HCT116 (cell line): Measurements from ENCODE around the gene USP28. TPM values are rescaled to one million over a fixed set of nuclear protein-coding genes. Genes with fewer than 3 reads are reported as not detected.
"Not testable (repeated sequence)": the region's sequence is repeated elsewhere in the genome, so short reads cannot be mapped to it uniquely, and the experiment has no call there.

Experiments used
- ATAC-seq: fragments of 200-7000 bp; cut with Tn5 transposase; 2 replicates; pipeline ENCODE4 v1.9.1; 2020; ENCODE audit warnings: mild to moderate bottlenecking, moderate library complexity
- BruUV-seq: library from RNA; stranded (reverse); fragments of 400-500 nt; replicated peaks from 2 replicates; lab custom pipeline; 2021; lab: Mats Ljungman, UMichigan
- CTCF ChIA-PET: fragments of 300-600 bp; sonication (Branson Sonifier 250); formaldehyde crosslinking; loops from one replicate; lab custom pipeline; 2021; ENCODE audit warnings: antibody characterized with exemption; lab: Charles Lee
- POLR2A ChIA-PET: fragments of 300-600, 350-600 bp; sonication (Branson Sonifier 250); formaldehyde crosslinking; loops from one replicate; lab custom pipeline; 2021; ENCODE audit warnings: antibody characterized with exemption; lab: Charles Lee
- RAD21 ChIA-PET, 2 experiments: fragments of 300-600 bp; sonication (Branson Sonifier 250); formaldehyde crosslinking; loops; one replicate each; lab custom pipeline; 2023; ENCODE audit warnings: low total read pairs in 2 of 2; ENCODE audit not compliant: uncharacterized antibody in 2 of 2, unreplicated experiment in 2 of 2, low non-redundant PET in 1 of 2; lab: Charles Lee
- DNase-seq: peaks from one replicate; pipeline ENCODE4 v3.0.0-alpha.2; 2010; ENCODE audit warnings: low read depth, low spot score
- H2AFZ ChIP-seq: fragments of 200-600 bp; shearing (Covaris generic), sonication (generic); 2 replicates; pipeline ENCODE4 v1.6.1; 2017; ENCODE audit warnings: low read depth, mixed run types, mixed read lengths, antibody characterized with exemption, low read length; ENCODE audit not compliant: poor library complexity, severe bottlenecking
- H3K27ac ChIP-seq: 2 replicates; pipeline ENCODE4 v1.5.1; 2012; ENCODE audit warnings: low read depth, low read length
- H3K27me3 ChIP-seq: fragments of 200-600 bp; sonication (generic); 2 replicates; pipeline ENCODE4 v1.6.1; 2016; ENCODE audit warnings: mixed run types, low read length, mixed read lengths; ENCODE audit not compliant: insufficient read depth
- H3K36me3 ChIP-seq, 2 experiments: fragments of 200-500 bp in 1 of 2; fragments of 200-600 bp in 1 of 2; sonication (Bioruptor generic) in 1 of 2; sonication (generic) in 1 of 2; 2 replicates each; pipeline versions ENCODE4 v1.5.1 to v1.6.1; 2014 to 2016; ENCODE audit warnings: low read length in 2 of 2, inconsistent platforms in 1 of 2, mixed read lengths in 1 of 2, mixed run types in 1 of 2; ENCODE audit not compliant: insufficient read depth in 2 of 2, control insufficient read depth in 1 of 2
- H3K4me1 ChIP-seq, 2 experiments: fragments of 200-600 bp in 1 of 2; sonication (generic) in 1 of 2; 2 replicates each; pipeline versions ENCODE4 v1.5.1 to v1.6.1; 2012 to 2017; ENCODE audit warnings: low read length in 2 of 2, inconsistent platforms in 1 of 2, mild to moderate bottlenecking in 1 of 2, mixed read lengths in 1 of 2, mixed run types in 1 of 2, moderate library complexity in 1 of 2; ENCODE audit not compliant: insufficient read depth in 2 of 2, control insufficient read depth in 1 of 2
- H3K4me2 ChIP-seq: fragments of 200-600 bp; sonication (generic); 2 replicates; pipeline ENCODE4 v1.6.1; 2017; ENCODE audit warnings: mixed run types, low read length, mixed read lengths
- H3K4me3 ChIP-seq, 2 experiments: fragments of 200-600 bp in 1 of 2; sonication (generic) in 1 of 2; replicated peaks in 1 of 2; 2 replicates each; pipeline ENCODE4 v1.5.1; 2011 to 2016; ENCODE audit warnings: low read length in 2 of 2, control low read depth in 1 of 2, low read depth in 1 of 2, mild to moderate bottlenecking in 1 of 2, mixed read lengths in 1 of 2, mixed run types in 1 of 2
- H3K79me2 ChIP-seq: fragments of 200-600 bp; sonication (generic); 2 replicates; pipeline ENCODE4 v1.6.1; 2017; ENCODE audit warnings: mild to moderate bottlenecking, mixed run types, low read length, moderate library complexity, mixed read lengths; ENCODE audit not compliant: insufficient read depth
- H3K9ac ChIP-seq: fragments of 200-600 bp; sonication (generic); 2 replicates; pipeline ENCODE4 v1.6.1; 2016; ENCODE audit warnings: low read length, mixed read lengths
- H3K9me2 ChIP-seq: fragments of 200-600 bp; sonication (generic), shearing (Covaris generic); 2 replicates; pipeline ENCODE4 v1.6.1; 2017; ENCODE audit warnings: mixed run types, mild to moderate bottlenecking, moderate library complexity; ENCODE audit not compliant: insufficient read depth
- H3K9me3 ChIP-seq, 2 experiments: fragments of 200-500 bp in 1 of 2; fragments of 200-600 bp in 1 of 2; sonication (Bioruptor generic) in 1 of 2; sonication (generic) in 1 of 2; 2 replicates each; pipeline ENCODE4 v1.6.1; 2014 to 2017; ENCODE audit warnings: low read length in 2 of 2, mixed read lengths in 2 of 2, inconsistent platforms in 1 of 2, low read depth in 1 of 2, mild to moderate bottlenecking in 1 of 2, mixed run types in 1 of 2, moderate library complexity in 1 of 2; ENCODE audit not compliant: control insufficient read depth in 1 of 2, insufficient read depth in 1 of 2
- H4K20me1 ChIP-seq: fragments of 200-600 bp; sonication (generic), shearing (Covaris generic); 2 replicates; pipeline ENCODE4 v1.6.1; 2017; ENCODE audit warnings: mixed run types, mild to moderate bottlenecking, moderate library complexity; ENCODE audit not compliant: insufficient read depth
- CBX3 ChIP-seq: IDR thresholded peaks from 2 replicates; pipeline ENCODE4 v1.6.1; 2012; ENCODE audit warnings: low read depth
- CEBPB ChIP-seq: IDR thresholded peaks from 2 replicates; pipeline ENCODE4 v1.6.1; 2012; ENCODE audit warnings: low read depth
- MAX ChIP-seq: IDR thresholded peaks from 2 replicates; pipeline ENCODE4 v1.6.1; 2012
- POLR2A ChIP-seq: IDR thresholded peaks from 2 replicates; pipeline ENCODE4 v1.7.0; 2011; ENCODE audit warnings: borderline replicate concordance; ENCODE audit not compliant: insufficient read depth, insufficient read length; ENCODE audit errors: extremely low read depth
- RAD21 ChIP-seq: IDR thresholded peaks from 2 replicates; pipeline ENCODE4 v1.6.1; 2012; ENCODE audit warnings: low read depth, mild to moderate bottlenecking
- SIN3A ChIP-seq: IDR thresholded peaks from 2 replicates; pipeline ENCODE4 v1.6.1; 2012; ENCODE audit warnings: low read depth
- SRF ChIP-seq: IDR thresholded peaks from 2 replicates; pipeline ENCODE4 v1.6.1; 2012; ENCODE audit warnings: low read depth
- intact Hi-C: fragments of 100-400 bp; cut with micrococcal nuclease; formaldehyde crosslinking; loops from 2 replicates; pipeline ENCODE4 v1.10.0; 2022
- total RNA-seq: library from RNA; stranded (reverse); gene quantifications from one replicate; pipeline ENCODE4 v1.2.1, GENCODE V29; 2021; ENCODE audit not compliant: unreplicated experiment
- TF ChIP-seq, protein P1 (sequence below), 3 experiments: fragments of 200-600 bp in 1 of 3; sonication (generic) in 1 of 3; IDR thresholded peaks in 2 of 3; conservative IDR thresholded peaks in 1 of 3; 2 replicates each; pipeline ENCODE4 v1.5.1; 2012 to 2017; ENCODE audit warnings: low read depth in 2 of 3, low read length in 2 of 3, antibody characterized with exemption in 1 of 3, borderline replicate concordance in 1 of 3, control low read depth in 1 of 3, mild to moderate bottlenecking in 1 of 3, mixed read lengths in 1 of 3, mixed run types in 1 of 3, moderate library complexity in 1 of 3; ENCODE audit not compliant: insufficient read depth in 1 of 3

USP28 gene
- total RNA-seq, 1 experiment from 2014 or later, result 23.5 TPM

DNA sequence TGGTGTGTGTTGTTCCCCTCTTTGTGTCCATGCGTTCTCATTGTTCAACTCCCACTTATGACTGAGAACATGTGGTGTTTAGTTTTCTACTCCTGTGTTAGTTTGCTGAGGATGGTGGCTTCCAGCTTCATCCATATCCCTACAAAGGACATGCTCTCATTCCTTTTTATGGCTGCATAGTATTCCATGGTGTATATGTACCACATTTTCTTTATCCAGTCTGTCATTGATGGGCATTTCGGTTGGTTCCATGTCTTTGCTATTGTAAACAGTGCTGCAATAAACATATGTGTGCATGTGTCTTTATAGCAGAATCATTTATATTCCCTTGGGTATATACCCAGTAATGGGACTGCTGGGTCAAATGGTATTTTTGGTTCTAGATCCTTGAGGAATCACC, 112.3 kb downstream of the USP28 start:
- H3K27me3 ChIP-seq, H2AFZ ChIP-seq, POLR2A ChIA-PET, H3K9me3 ChIP-seq, H3K9me2 ChIP-seq, intact Hi-C loops, DNase-seq, RAD21 ChIA-PET, H4K20me1 ChIP-seq, H3K9ac ChIP-seq, H3K4me1 ChIP-seq, BruUV-seq, H3K4me2 ChIP-seq, ATAC-seq, H3K27ac ChIP-seq, H3K4me3 ChIP-seq: not testable (repeated sequence)
- CTCF ChIA-PET, result interaction anchor here (1.1 to 1.6 kb wide), 2 partner anchors 10 kb away, joined by 3 to 5 read pairs; partner anchors contain the start of gene ZW10
- Histone ChIP-seq H3K36me3 (peaks cover 3 to 25% of the 10 kb centered on the region in 2 experiments), H3K79me2 (peaks cover 29% of the 10 kb centered on the region)

GRCh38 chr11:113760241-113760640, 115.1 kb downstream of the USP28 start:
- DNase-seq, result no peak
- no peak overlapping the region for H3K4me3 ChIP-seq
- H3K79me2 ChIP-seq, result peaks cover 14% of the 10 kb centered on the region
- POLR2A ChIA-PET, result no interaction called here
- H3K4me1 ChIP-seq, result no peaks in the 10 kb centered on the region
- no peak overlapping the region for H3K9ac ChIP-seq
- no peak overlapping the region for H3K27ac ChIP-seq
- intact Hi-C loops, result no loop called here
- H3K27me3 ChIP-seq, result no peaks in the 10 kb centered on the region
- peaks cover 18 to 32% of the 10 kb centered on the region in 2 experiments for H3K36me3 ChIP-seq
- no peak overlapping the region for H3K4me2 ChIP-seq
- no peaks in the 10 kb centered on the region for H3K9me3 ChIP-seq
- TF ChIP-seq POLR2A, result no peak
- CTCF ChIA-PET, result no interaction called here
- BruUV-seq, result no TSS peak
- H4K20me1 ChIP-seq, result no peaks in the 10 kb centered on the region
- no peaks in the 10 kb centered on the region for H3K9me2 ChIP-seq
- no peak for ATAC-seq
- RAD21 ChIA-PET, result no interaction called here
- no peak overlapping the region for H2AFZ ChIP-seq

- RAD21 ChIA-PET, result no interaction called here
- TF ChIP-seq, protein P1, sequence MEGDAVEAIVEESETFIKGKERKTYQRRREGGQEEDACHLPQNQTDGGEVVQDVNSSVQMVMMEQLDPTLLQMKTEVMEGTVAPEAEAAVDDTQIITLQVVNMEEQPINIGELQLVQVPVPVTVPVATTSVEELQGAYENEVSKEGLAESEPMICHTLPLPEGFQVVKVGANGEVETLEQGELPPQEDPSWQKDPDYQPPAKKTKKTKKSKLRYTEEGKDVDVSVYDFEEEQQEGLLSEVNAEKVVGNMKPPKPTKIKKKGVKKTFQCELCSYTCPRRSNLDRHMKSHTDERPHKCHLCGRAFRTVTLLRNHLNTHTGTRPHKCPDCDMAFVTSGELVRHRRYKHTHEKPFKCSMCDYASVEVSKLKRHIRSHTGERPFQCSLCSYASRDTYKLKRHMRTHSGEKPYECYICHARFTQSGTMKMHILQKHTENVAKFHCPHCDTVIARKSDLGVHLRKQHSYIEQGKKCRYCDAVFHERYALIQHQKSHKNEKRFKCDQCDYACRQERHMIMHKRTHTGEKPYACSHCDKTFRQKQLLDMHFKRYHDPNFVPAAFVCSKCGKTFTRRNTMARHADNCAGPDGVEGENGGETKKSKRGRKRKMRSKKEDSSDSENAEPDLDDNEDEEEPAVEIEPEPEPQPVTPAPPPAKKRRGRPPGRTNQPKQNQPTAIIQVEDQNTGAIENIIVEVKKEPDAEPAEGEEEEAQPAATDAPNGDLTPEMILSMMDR (IDR thresholded peaks at IDR 0.05 in 2 of 3, conservative IDR thresholded peaks at IDR 0.05 in 1 of 3; ENCODE audit: borderline replicate concordance in 1 of 3, insufficient read depth in 1 of 3, low read depth in 2 of 3, low read length in 2 of 3), result no peak
- TF ChIP-seq SIN3A (no peak), SRF (no peak), CBX3 (no peak), CEBPB (no peak), MAX (no peak), RAD21 (no peak)
- no peak for ATAC-seq
- DNase-seq, result no peak
- POLR2A ChIA-PET, result no interaction called here
- Histone ChIP-seq H3K27ac (no peak overlapping the region), H3K36me3 (peaks cover 16 to 23% of the 10 kb centered on the region in 2 experiments; a peak in 3 of 4 replicates), H3K4me3 (no peak overlapping the region), H3K4me1 (no peaks in the 10 kb centered on the region), H3K9ac (no peak overlapping the region), H3K9me2 (no peaks in the 10 kb centered on the region), H2AFZ (no peak overlapping the region), H3K4me2 (no peak overlapping the region), H3K27me3 (no peaks in the 10 kb centered on the region), H4K20me1 (no peaks in the 10 kb centered on the region), H3K9me3 (no peaks in the 10 kb centered on the region), H3K79me2 (no peaks in the 10 kb centered on the region)
- intact Hi-C loops, result no loop called here
- no TSS peak for BruUV-seq
- CTCF ChIA-PET, result no interaction called here
Observed at GRCh38 chr11:113752932-113753331, 122.4 kb downstream of the USP28 start.
